Liver (tissue), 9 donors: ENCODE measurements around the gene BCR. TPM values are rescaled to one million over a fixed set of nuclear protein-coding genes. Genes with fewer than 3 reads are reported as not detected.

ENCODE experiments used
- DNase-seq: peaks from one replicate; pipeline ENCODE4 v3.0.0-alpha.2; 2017; ENCODE audit warnings: low spot score
- H3K27ac ChIP-seq, 2 donors: one replicate each; pipeline ENCODE4 v1.7.0; 2013; ENCODE audit warnings: inconsistent platforms in 2 of 2, low read length in 2 of 2, control low read depth in 1 of 2, low read depth in 1 of 2, mild to moderate bottlenecking in 1 of 2
- H3K27me3 ChIP-seq, 4 donors: one replicate each; pipeline versions ENCODE4 v1.6.1 to v1.7.0; 2013; ENCODE audit warnings: low read length in 3 of 4, inconsistent platforms in 1 of 4, mild to moderate bottlenecking in 1 of 4, moderate library complexity in 1 of 4; ENCODE audit not compliant: control insufficient read depth in 4 of 4, insufficient read depth in 4 of 4
- H3K36me3 ChIP-seq, 4 donors: one replicate each; pipeline versions ENCODE4 v1.6.1 to v1.7.0; 2013; ENCODE audit warnings: low read length in 3 of 4, mild to moderate bottlenecking in 3 of 4, low read depth in 1 of 4, moderate library complexity in 1 of 4; ENCODE audit not compliant: control insufficient read depth in 4 of 4, insufficient read depth in 3 of 4
- H3K4me1 ChIP-seq, 4 donors: one replicate each; pipeline versions ENCODE4 v1.6.1 to v1.7.0; 2013; ENCODE audit warnings: low read length in 3 of 4, mild to moderate bottlenecking in 3 of 4, moderate library complexity in 1 of 4; ENCODE audit not compliant: control insufficient read depth in 4 of 4, insufficient read depth in 4 of 4
- H3K4me3 ChIP-seq, 3 donors: one replicate each; pipeline versions ENCODE4 v1.6.1 to v1.7.0; 2013; ENCODE audit warnings: low read length in 3 of 3, control low read depth in 1 of 3, low read depth in 1 of 3, mild to moderate bottlenecking in 1 of 3
- H3K9ac ChIP-seq, 2 donors: one replicate each; pipeline ENCODE4 v1.7.0; 2013; ENCODE audit warnings: low read length in 2 of 2, mild to moderate bottlenecking in 2 of 2, moderate library complexity in 2 of 2, control low read depth in 1 of 2, low read depth in 1 of 2
- H3K9me3 ChIP-seq, 4 donors: one replicate each; pipeline versions ENCODE4 v1.6.1 to v1.7.0; 2013; ENCODE audit warnings: low read length in 3 of 4; ENCODE audit not compliant: control insufficient read depth in 4 of 4
- EGR1 ChIP-seq, 2 donors: IDR thresholded peaks; 2 replicates each; pipeline ENCODE4 v1.6.1; 2016 to 2018; ENCODE audit warnings: antibody characterized with exemption in 2 of 2, low read depth in 2 of 2
- FOXA1 ChIP-seq: IDR thresholded peaks from 2 replicates; pipeline ENCODE4 v1.6.1; 2016; ENCODE audit warnings: antibody characterized with exemption
- FOXA2 ChIP-seq: IDR thresholded peaks from 2 replicates; pipeline ENCODE4 v1.6.1; 2016; ENCODE audit warnings: antibody characterized with exemption
- GABPA ChIP-seq, 2 donors: IDR thresholded peaks in 1 of 2; conservative IDR thresholded peaks in 1 of 2; 2 replicates each; pipeline ENCODE4 v1.6.1; 2016; ENCODE audit warnings: antibody characterized with exemption in 2 of 2, mild to moderate bottlenecking in 1 of 2, moderate library complexity in 1 of 2
- HNF4A ChIP-seq, 2 donors: conservative IDR thresholded peaks; 2 replicates each; pipeline ENCODE4 v1.6.1; 2016; ENCODE audit warnings: antibody characterized with exemption in 2 of 2, mild to moderate bottlenecking in 2 of 2
- HNF4G ChIP-seq: IDR thresholded peaks from 2 replicates; pipeline ENCODE4 v1.6.1; 2016; ENCODE audit warnings: antibody characterized with exemption
- JUND ChIP-seq, 2 donors: IDR thresholded peaks; 2 replicates each; pipeline ENCODE4 v1.6.1; 2016; ENCODE audit warnings: antibody characterized with exemption in 2 of 2
- NR2F2 ChIP-seq: IDR thresholded peaks from 2 replicates; pipeline ENCODE4 v1.6.1; 2016; ENCODE audit warnings: antibody characterized with exemption
- RAD21 ChIP-seq, 2 donors: IDR thresholded peaks; 2 replicates each; pipeline ENCODE4 v1.6.1; 2016; ENCODE audit warnings: antibody characterized with exemption in 2 of 2, mild to moderate bottlenecking in 2 of 2
- RXRA ChIP-seq, 2 donors: IDR thresholded peaks; 2 replicates each; pipeline ENCODE4 v1.6.1; 2017 to 2018; ENCODE audit warnings: antibody characterized with exemption in 2 of 2, mild to moderate bottlenecking in 1 of 2
- SP1 ChIP-seq: IDR thresholded peaks from 2 replicates; pipeline ENCODE4 v1.6.1; 2018; ENCODE audit warnings: antibody characterized with exemption, mild to moderate bottlenecking
- TAF1 ChIP-seq: conservative IDR thresholded peaks from 2 replicates; pipeline ENCODE4 v1.6.1; 2016; ENCODE audit warnings: antibody characterized with exemption, mild to moderate bottlenecking
- YY1 ChIP-seq: IDR thresholded peaks from 2 replicates; pipeline ENCODE4 v1.6.1; 2016; ENCODE audit warnings: antibody characterized with exemption, mild to moderate bottlenecking
- WGBS: extraction: QIAGEN DNeasy Blood & Tissue Kit; methylation state at CpG from one replicate; pipeline ENCODE4 v1.1.7; 2013; 5-methylcytosine and 5-hydroxymethylcytosine counted together
- polyA plus RNA-seq, 2 donors: library from polyadenylated mRNA; stranded (reverse) in 1 of 2; unstranded in 1 of 2; fragments of 200-250 nt in 1 of 2; fragments of >200 nt in 1 of 2; fragmentation: Nextera tagmentation in 1 of 2; extraction: Ambion mirVana in 1 of 2; gene quantifications; one replicate each; pipeline versions ENCODE4 v1.2.1 to v1.2.3, GENCODE V29; 2013 to 2015
- total RNA-seq, 2 donors: library from RNA; depleted of rRNA; stranded (reverse); fragments of >200 nt; gene quantifications; one replicate each; pipeline ENCODE4 v1.2.3, GENCODE V29; 2014
- TF ChIP-seq, protein P1 (sequence below): IDR thresholded peaks from 2 replicates; pipeline ENCODE4 v1.6.1; 2016; ENCODE audit warnings: antibody characterized with exemption
- TF ChIP-seq, protein P2 (sequence below): IDR thresholded peaks from 2 replicates; pipeline ENCODE4 v1.6.1; 2016; ENCODE audit warnings: antibody characterized with exemption, mild to moderate bottlenecking
- TF ChIP-seq, protein P3 (sequence below): IDR thresholded peaks from 2 replicates; pipeline ENCODE4 v1.6.1; 2016; ENCODE audit warnings: antibody characterized with exemption
- TF ChIP-seq, protein P4 (sequence below): fragments of 150-350 bp; IDR thresholded peaks from 2 replicates; pipeline ENCODE4 v1.5.1; 2017; ENCODE audit warnings: improper control_type of control experiment, low read depth, low read length; ENCODE audit not compliant: missing input control
- TF ChIP-seq, protein P5 (sequence below): IDR thresholded peaks from 2 replicates; pipeline ENCODE4 v1.6.1; 2016; ENCODE audit warnings: antibody characterized with exemption
- donor health status: healthy.
- donor health status: healthy.
- donor health status: healthy.
- donor health status: healthy.
- donor health status: healthy.

The BCR gene
- total and polyA plus RNA-seq, 4 donors, result 7.4 to 35.6 (median 18.3) TPM

DNA sequence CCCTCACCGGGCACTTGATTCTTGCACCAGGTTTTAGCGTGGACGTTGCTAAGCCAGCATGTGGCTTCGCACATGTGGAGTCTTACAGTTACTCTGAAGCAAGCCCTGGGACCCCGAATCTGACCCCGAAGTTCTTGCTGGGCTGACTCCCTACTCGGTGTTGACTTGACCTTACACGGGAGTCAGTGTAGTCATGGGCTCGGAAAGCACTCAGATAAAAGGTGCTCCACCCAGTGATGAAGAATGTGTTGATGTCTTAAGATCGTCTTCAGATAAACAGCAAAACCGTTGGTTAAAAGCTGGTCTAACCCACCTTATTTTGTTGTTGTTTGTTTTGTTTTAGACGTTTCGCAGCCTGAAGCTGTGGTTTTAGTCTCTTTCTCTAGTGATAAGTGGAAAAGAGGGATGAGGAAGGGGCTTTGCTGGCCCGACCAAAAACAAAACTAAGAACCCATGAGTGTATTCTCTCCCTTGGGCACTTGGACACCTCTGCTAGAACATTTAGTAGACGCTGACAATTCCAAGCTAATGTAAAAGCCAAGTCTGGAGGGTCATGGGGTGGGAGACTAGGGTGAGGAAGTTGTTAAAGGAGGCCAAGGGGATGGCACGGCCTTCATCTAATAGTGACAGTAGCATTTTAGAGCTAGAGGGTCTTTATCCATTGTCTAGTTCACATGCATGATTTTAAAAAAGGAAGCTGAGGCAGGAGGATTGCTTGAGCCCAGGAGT is 69.9 kb downstream of the BCR start:
- Histone ChIP-seq H3K4me3 (no peak overlapping the region), H3K9ac (no peak overlapping the region), H3K27ac (no peak overlapping the region), H3K4me1 (peaks cover 8 to 39% (median 20%) of the 10 kb centered on the region in 4 donors), H3K27me3 (no peaks in the 10 kb centered on the region), H3K36me3 (peaks cover 0 to 6% (median 2%) of the 10 kb centered on the region in 4 donors), H3K9me3 (no peaks in the 10 kb centered on the region)
- DNase-seq, result no peak
- WGBS, result 88% methylated on average over 16 of the region's 16 CpGs
- no peak for TF ChIP-seq RAD21 (IDR thresholded peaks at IDR 0.05)
- no peak for TF ChIP-seq FOXA1
- TF ChIP-seq SP1, result no peak
- TF ChIP-seq, protein P1, sequence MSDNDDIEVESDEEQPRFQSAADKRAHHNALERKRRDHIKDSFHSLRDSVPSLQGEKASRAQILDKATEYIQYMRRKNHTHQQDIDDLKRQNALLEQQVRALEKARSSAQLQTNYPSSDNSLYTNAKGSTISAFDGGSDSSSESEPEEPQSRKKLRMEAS, result no peak
- TF ChIP-seq EGR1 (IDR thresholded peaks at IDR 0.05; ENCODE audit: low read depth in 2 of 2), result no peak
- no peak for TF ChIP-seq JUND (IDR thresholded peaks at IDR 0.05)
- TF ChIP-seq, protein P2, sequence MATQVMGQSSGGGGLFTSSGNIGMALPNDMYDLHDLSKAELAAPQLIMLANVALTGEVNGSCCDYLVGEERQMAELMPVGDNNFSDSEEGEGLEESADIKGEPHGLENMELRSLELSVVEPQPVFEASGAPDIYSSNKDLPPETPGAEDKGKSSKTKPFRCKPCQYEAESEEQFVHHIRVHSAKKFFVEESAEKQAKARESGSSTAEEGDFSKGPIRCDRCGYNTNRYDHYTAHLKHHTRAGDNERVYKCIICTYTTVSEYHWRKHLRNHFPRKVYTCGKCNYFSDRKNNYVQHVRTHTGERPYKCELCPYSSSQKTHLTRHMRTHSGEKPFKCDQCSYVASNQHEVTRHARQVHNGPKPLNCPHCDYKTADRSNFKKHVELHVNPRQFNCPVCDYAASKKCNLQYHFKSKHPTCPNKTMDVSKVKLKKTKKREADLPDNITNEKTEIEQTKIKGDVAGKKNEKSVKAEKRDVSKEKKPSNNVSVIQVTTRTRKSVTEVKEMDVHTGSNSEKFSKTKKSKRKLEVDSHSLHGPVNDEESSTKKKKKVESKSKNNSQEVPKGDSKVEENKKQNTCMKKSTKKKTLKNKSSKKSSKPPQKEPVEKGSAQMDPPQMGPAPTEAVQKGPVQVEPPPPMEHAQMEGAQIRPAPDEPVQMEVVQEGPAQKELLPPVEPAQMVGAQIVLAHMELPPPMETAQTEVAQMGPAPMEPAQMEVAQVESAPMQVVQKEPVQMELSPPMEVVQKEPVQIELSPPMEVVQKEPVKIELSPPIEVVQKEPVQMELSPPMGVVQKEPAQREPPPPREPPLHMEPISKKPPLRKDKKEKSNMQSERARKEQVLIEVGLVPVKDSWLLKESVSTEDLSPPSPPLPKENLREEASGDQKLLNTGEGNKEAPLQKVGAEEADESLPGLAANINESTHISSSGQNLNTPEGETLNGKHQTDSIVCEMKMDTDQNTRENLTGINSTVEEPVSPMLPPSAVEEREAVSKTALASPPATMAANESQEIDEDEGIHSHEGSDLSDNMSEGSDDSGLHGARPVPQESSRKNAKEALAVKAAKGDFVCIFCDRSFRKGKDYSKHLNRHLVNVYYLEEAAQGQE, result no peak
- TF ChIP-seq HNF4A (conservative IDR thresholded peaks at IDR 0.05), result no peak
- no peak for TF ChIP-seq TAF1
- TF ChIP-seq NR2F2, result no peak
- no peak for TF ChIP-seq RXRA (IDR thresholded peaks at IDR 0.05)
- no peak for TF ChIP-seq YY1
- TF ChIP-seq HNF4G, result no peak
- TF ChIP-seq, protein P3, sequence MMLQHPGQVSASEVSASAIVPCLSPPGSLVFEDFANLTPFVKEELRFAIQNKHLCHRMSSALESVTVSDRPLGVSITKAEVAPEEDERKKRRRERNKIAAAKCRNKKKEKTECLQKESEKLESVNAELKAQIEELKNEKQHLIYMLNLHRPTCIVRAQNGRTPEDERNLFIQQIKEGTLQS, result no peak
- no peak for TF ChIP-seq GABPA (IDR thresholded peaks at IDR 0.05 in 1 of 2, conservative IDR thresholded peaks at IDR 0.05 in 1 of 2)
- TF ChIP-seq, protein P4, sequence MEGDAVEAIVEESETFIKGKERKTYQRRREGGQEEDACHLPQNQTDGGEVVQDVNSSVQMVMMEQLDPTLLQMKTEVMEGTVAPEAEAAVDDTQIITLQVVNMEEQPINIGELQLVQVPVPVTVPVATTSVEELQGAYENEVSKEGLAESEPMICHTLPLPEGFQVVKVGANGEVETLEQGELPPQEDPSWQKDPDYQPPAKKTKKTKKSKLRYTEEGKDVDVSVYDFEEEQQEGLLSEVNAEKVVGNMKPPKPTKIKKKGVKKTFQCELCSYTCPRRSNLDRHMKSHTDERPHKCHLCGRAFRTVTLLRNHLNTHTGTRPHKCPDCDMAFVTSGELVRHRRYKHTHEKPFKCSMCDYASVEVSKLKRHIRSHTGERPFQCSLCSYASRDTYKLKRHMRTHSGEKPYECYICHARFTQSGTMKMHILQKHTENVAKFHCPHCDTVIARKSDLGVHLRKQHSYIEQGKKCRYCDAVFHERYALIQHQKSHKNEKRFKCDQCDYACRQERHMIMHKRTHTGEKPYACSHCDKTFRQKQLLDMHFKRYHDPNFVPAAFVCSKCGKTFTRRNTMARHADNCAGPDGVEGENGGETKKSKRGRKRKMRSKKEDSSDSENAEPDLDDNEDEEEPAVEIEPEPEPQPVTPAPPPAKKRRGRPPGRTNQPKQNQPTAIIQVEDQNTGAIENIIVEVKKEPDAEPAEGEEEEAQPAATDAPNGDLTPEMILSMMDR, result no peak
- TF ChIP-seq, protein P5, sequence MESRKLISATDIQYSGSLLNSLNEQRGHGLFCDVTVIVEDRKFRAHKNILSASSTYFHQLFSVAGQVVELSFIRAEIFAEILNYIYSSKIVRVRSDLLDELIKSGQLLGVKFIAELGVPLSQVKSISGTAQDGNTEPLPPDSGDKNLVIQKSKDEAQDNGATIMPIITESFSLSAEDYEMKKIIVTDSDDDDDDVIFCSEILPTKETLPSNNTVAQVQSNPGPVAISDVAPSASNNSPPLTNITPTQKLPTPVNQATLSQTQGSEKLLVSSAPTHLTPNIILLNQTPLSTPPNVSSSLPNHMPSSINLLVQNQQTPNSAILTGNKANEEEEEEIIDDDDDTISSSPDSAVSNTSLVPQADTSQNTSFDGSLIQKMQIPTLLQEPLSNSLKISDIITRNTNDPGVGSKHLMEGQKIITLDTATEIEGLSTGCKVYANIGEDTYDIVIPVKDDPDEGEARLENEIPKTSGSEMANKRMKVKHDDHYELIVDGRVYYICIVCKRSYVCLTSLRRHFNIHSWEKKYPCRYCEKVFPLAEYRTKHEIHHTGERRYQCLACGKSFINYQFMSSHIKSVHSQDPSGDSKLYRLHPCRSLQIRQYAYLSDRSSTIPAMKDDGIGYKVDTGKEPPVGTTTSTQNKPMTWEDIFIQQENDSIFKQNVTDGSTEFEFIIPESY, result no peak
- TF ChIP-seq FOXA2, result no peak
